OCI-LY7 (cell line): ENCODE results near the gene PTGR2.

ENCODE experiments used
- CTCF ChIP-seq: fragments of 200-600 bp; sonication (generic); conservative IDR thresholded peaks from 2 replicates; pipeline ENCODE4 v1.5.1; 2014; ENCODE audit warnings: mild to moderate bottlenecking, antibody characterized with exemption, low read length, moderate library complexity, mixed read lengths
- EZH2phosphoT487 ChIP-seq: fragments of 200-600 bp; sonication (generic); IDR thresholded peaks from 2 replicates; pipeline ENCODE4 v1.6.1; 2018; ENCODE audit warnings: low read depth, borderline replicate concordance, mild to moderate bottlenecking, mixed run types, antibody characterized with exemption, low read length, moderate library complexity, mixed read lengths

GRCh38 chr14:73877790-73878189 lies 26.2 kb downstream of the PTGR2 start:
- no peak for TF ChIP-seq CTCF
- TF ChIP-seq EZH2phosphoT487: no peak
